ENCODE measurements around the gene CLEC2D.
"Not testable (repeated sequence)": the region's sequence is repeated elsewhere in the genome, so short reads cannot be mapped to it uniquely, and the experiment has no call there.

The CLEC2D gene

GRCh38 chr12:9731393-9731792 is 61.9 kb downstream of the CLEC2D start:
- DNase-seq = no peak

GRCh38 chr12:9731797-9732196 is 62.3 kb downstream of the CLEC2D start:
- no peak for DNase-seq

GRCh38 chr12:9732921-9733461 is 63.5 kb downstream of the CLEC2D start, which contains the start of gene CLECL1:
CLECL1 (minus strand) TSS chr12:9733097.
- DNase-seq = no peak

- no peak for DNase-seq
Observed at GRCh38 chr12:9735601-9736000, 66.1 kb downstream of the CLEC2D start.

GRCh38 chr12:9736936-9737705 is 67.6 kb downstream of the CLEC2D start:
- DNase-seq = no peak

- DNase-seq = not testable (repeated sequence)
Observed at GRCh38 chr12:9738905-9739304, 69.4 kb downstream of the CLEC2D start.

- not testable (repeated sequence) for DNase-seq
Observed at GRCh38 chr12:9739404-9740105, 70.0 kb downstream of the CLEC2D start.

- no peak for DNase-seq
Observed at GRCh38 chr12:9740106-9740750, 70.7 kb downstream of the CLEC2D start.

GRCh38 chr12:9741726-9742125 is 72.2 kb downstream of the CLEC2D start:
- DNase-seq = peak; percentile 63

GRCh38 chr12:9742661-9743060 is 73.1 kb downstream of the CLEC2D start:
- DNase-seq = peak; percentile 30

- no peak for DNase-seq
Observed at GRCh38 chr12:9745199-9745598, 75.7 kb downstream of the CLEC2D start.
